Measurements from ENCODE around the gene ADGRE2.

DNA sequence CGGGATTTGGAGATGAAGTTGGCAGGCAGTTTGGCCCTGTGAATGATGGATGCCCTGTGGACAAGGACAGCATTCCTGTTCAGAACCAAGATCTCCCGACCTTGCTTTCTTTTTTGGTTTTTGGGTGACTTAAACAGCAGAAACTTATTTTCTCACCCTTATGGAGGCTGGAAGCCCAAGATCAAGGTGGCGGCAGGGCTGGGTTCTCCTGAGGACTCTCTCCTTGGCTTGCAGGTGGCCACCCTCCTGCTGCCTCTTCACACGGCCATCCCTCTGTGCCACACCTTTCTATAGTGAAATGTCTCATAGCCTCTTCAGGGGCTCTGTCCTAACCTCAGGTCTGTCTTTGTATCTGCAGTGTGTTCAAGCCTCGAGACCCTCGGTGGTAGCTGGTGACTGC lies 74.5 kb downstream of the ADGRE2 start:
- no peak for TF ChIP-seq CTCF (IDR thresholded peaks at IDR 0.05)
- TF ChIP-seq POLR2A (IDR thresholded peaks at IDR 0.05), result no peak
